ENCODE measurements around the gene ANKMY1.
"Not testable (repeated sequence)": the region's sequence is repeated elsewhere in the genome, so short reads cannot be mapped to it uniquely, and the experiment has no call there.

Gene ANKMY1

GRCh38 chr2:240553956-240554480, 3.8 kb downstream of the ANKMY1 start:
- DNase-seq, result no peak

- DNase-seq, result no peak
Measured at GRCh38 chr2:240551811-240552210, 6.0 kb downstream of the ANKMY1 start.

- DNase-seq, result no peak
Measured at GRCh38 chr2:240551288-240551687, 6.5 kb downstream of the ANKMY1 start.

- DNase-seq, result no peak
Measured at GRCh38 chr2:240539906-240540305, 17.9 kb downstream of the ANKMY1 start.

- DNase-seq, result not testable (repeated sequence)
Measured at GRCh38 chr2:240539101-240539500, 18.7 kb downstream of the ANKMY1 start.

- DNase-seq, result no peak
Measured at GRCh38 chr2:240538031-240538780, 19.6 kb downstream of the ANKMY1 start.

GRCh38 chr2:240532031-240532775, 25.6 kb downstream of the ANKMY1 start:
- no peak for DNase-seq

- no peak for DNase-seq
Measured at GRCh38 chr2:240531038-240531437, 26.8 kb downstream of the ANKMY1 start.

GRCh38 chr2:240530181-240530580, 27.6 kb downstream of the ANKMY1 start:
- no peak for DNase-seq

GRCh38 chr2:240529344-240529999, 28.3 kb downstream of the ANKMY1 start:
- no peak for DNase-seq

- DNase-seq, result no peak
Measured at GRCh38 chr2:240528406-240529040, 29.3 kb downstream of the ANKMY1 start.

- DNase-seq, result no peak
Measured at GRCh38 chr2:240527153-240527750, 30.5 kb downstream of the ANKMY1 start.

GRCh38 chr2:240526521-240526920, 31.3 kb downstream of the ANKMY1 start:
- DNase-seq, result no peak

- no peak for DNase-seq
Measured at GRCh38 chr2:240525802-240526201, 32.0 kb downstream of the ANKMY1 start.

GRCh38 chr2:240524963-240525718, 32.6 kb downstream of the ANKMY1 start:
- no peak for DNase-seq

GRCh38 chr2:240523451-240524281, 34.1 kb downstream of the ANKMY1 start:
- DNase-seq, result no peak

- no peak for DNase-seq
Measured at GRCh38 chr2:240522406-240522805, 35.4 kb downstream of the ANKMY1 start.

GRCh38 chr2:240521885-240522284, 35.9 kb downstream of the ANKMY1 start:
- not testable (repeated sequence) for DNase-seq

- DNase-seq, result no peak
Measured at GRCh38 chr2:240520974-240521350, 36.8 kb downstream of the ANKMY1 start.

GRCh38 chr2:240520130-240520973, 37.4 kb downstream of the ANKMY1 start:
- no peak for DNase-seq

Measured in NCI-H2029 (cell line).